ENCODE results near the gene AK6.
A peak's percentile ranks its signal among the peaks of the same experiment; 100 is the strongest.
"Not testable (repeated sequence)": the region's sequence is repeated elsewhere in the genome, so short reads cannot be mapped to it uniquely, and the experiment has no call there.

The AK6 gene

GRCh38 chr5:69335341-69335935 is 33.9 kb downstream of the AK6 start:
- Histone ChIP-seq H3K27ac (ENCODE audit: low read length) (no peak overlapping the region), H3K9ac (ENCODE audit: low read length in 2 of 2) (no peak overlapping the region), H3K9me3 (ENCODE audit: control insufficient read depth in 2 of 2, low read length in 2 of 2) (no peaks in the 10 kb centered on the region), H3K27me3 (ENCODE audit: control insufficient read depth in 1 of 2, insufficient read depth in 2 of 2, low read length in 2 of 2) (no peaks in the 10 kb centered on the region), H3K36me3 (ENCODE audit: control insufficient read depth in 2 of 2, insufficient read depth in 2 of 2, low read length in 2 of 2) (no peaks in the 10 kb centered on the region), H3K4me1 (ENCODE audit: control insufficient read depth, insufficient read depth, low read length) (peaks cover 7% of the 10 kb centered on the region), H3K4me3 (ENCODE audit: low read length in 2 of 2) (no peak overlapping the region)

- Histone ChIP-seq H3K4me3 (ENCODE audit: low read length in 2 of 2) (peak overlapping the region in 1 of 2 donors; percentile 44), H3K9me3 (ENCODE audit: control insufficient read depth in 2 of 2, low read length in 2 of 2) (no peaks in the 10 kb centered on the region), H3K4me1 (ENCODE audit: control insufficient read depth, insufficient read depth, low read length) (peaks cover 7% of the 10 kb centered on the region), H3K36me3 (ENCODE audit: control insufficient read depth in 2 of 2, insufficient read depth in 2 of 2, low read length in 2 of 2) (no peaks in the 10 kb centered on the region), H3K27ac (ENCODE audit: low read length) (no peak overlapping the region), H3K9ac (ENCODE audit: low read length in 2 of 2) (peak overlapping the region in 1 of 2 donors; percentile 38), H3K27me3 (ENCODE audit: control insufficient read depth in 1 of 2, insufficient read depth in 2 of 2, low read length in 2 of 2) (no peaks in the 10 kb centered on the region)
Measured at GRCh38 chr5:69334793-69335268, 34.5 kb downstream of the AK6 start.

GRCh38 chr5:69333668-69334315 is 35.5 kb downstream of the AK6 start:
- not testable (repeated sequence) for H3K27me3 ChIP-seq (ENCODE audit: control insufficient read depth in 1 of 2, insufficient read depth in 2 of 2, low read length in 2 of 2); H3K9ac ChIP-seq (ENCODE audit: low read length in 2 of 2); H3K4me3 ChIP-seq (ENCODE audit: low read length in 2 of 2); H3K9me3 ChIP-seq (ENCODE audit: control insufficient read depth in 2 of 2, low read length in 2 of 2); H3K27ac ChIP-seq (ENCODE audit: low read length); H3K36me3 ChIP-seq (ENCODE audit: control insufficient read depth in 2 of 2, insufficient read depth in 2 of 2, low read length in 2 of 2); H3K4me1 ChIP-seq (ENCODE audit: control insufficient read depth, insufficient read depth, low read length)

GRCh38 chr5:69331528-69332445 is 37.5 kb downstream of the AK6 start:
- Histone ChIP-seq H3K4me3 (ENCODE audit: low read length in 2 of 2) (peak overlapping the region; percentile 86 to 88), H3K36me3 (ENCODE audit: control insufficient read depth in 2 of 2, insufficient read depth in 2 of 2, low read length in 2 of 2) (no peaks in the 10 kb centered on the region), H3K27me3 (ENCODE audit: control insufficient read depth in 1 of 2, insufficient read depth in 2 of 2, low read length in 2 of 2) (no peaks in the 10 kb centered on the region), H3K9me3 (ENCODE audit: control insufficient read depth in 2 of 2, low read length in 2 of 2) (no peaks in the 10 kb centered on the region), H3K27ac (ENCODE audit: low read length) (no peak overlapping the region), H3K9ac (ENCODE audit: low read length in 2 of 2) (peak overlapping the region; percentile 71 to 85), H3K4me1 (ENCODE audit: control insufficient read depth, insufficient read depth, low read length) (peaks cover 7% of the 10 kb centered on the region)

- no peaks in the 10 kb centered on the region for H3K9me3 ChIP-seq (ENCODE audit: control insufficient read depth in 2 of 2, low read length in 2 of 2)
- H3K27me3 ChIP-seq (ENCODE audit: control insufficient read depth in 1 of 2, insufficient read depth in 2 of 2, low read length in 2 of 2), result no peaks in the 10 kb centered on the region
- no peak overlapping the region for H3K4me3 ChIP-seq (ENCODE audit: low read length in 2 of 2)
- H3K9ac ChIP-seq (ENCODE audit: low read length in 2 of 2), result no peak overlapping the region
- H3K27ac ChIP-seq (ENCODE audit: low read length), result no peak overlapping the region
- no peaks in the 10 kb centered on the region for H3K36me3 ChIP-seq (ENCODE audit: control insufficient read depth in 2 of 2, insufficient read depth in 2 of 2, low read length in 2 of 2)
- peaks cover 7% of the 10 kb centered on the region for H3K4me1 ChIP-seq (ENCODE audit: control insufficient read depth, insufficient read depth, low read length)
Measured at GRCh38 chr5:69329905-69330489, 39.3 kb downstream of the AK6 start.

- H3K4me1 ChIP-seq (ENCODE audit: control insufficient read depth, insufficient read depth, low read length), result no peaks in the 10 kb centered on the region
- no peaks in the 10 kb centered on the region for H3K36me3 ChIP-seq (ENCODE audit: control insufficient read depth in 2 of 2, insufficient read depth in 2 of 2, low read length in 2 of 2)
- no peak overlapping the region for H3K9ac ChIP-seq (ENCODE audit: low read length in 2 of 2)
- no peaks in the 10 kb centered on the region for H3K9me3 ChIP-seq (ENCODE audit: control insufficient read depth in 2 of 2, low read length in 2 of 2)
- no peaks in the 10 kb centered on the region for H3K27me3 ChIP-seq (ENCODE audit: control insufficient read depth in 1 of 2, insufficient read depth in 2 of 2, low read length in 2 of 2)
- no peak overlapping the region for H3K27ac ChIP-seq (ENCODE audit: low read length)
- H3K4me3 ChIP-seq (ENCODE audit: low read length in 2 of 2), result no peak overlapping the region
Measured at GRCh38 chr5:69326365-69326764, 43.0 kb downstream of the AK6 start.

GRCh38 chr5:69317391-69317790 is 51.9 kb downstream of the AK6 start:
- no peaks in the 10 kb centered on the region for H3K4me1 ChIP-seq (ENCODE audit: control insufficient read depth, insufficient read depth, low read length)
- H3K27ac ChIP-seq (ENCODE audit: low read length), result no peak overlapping the region
- no peaks in the 10 kb centered on the region for H3K9me3 ChIP-seq (ENCODE audit: control insufficient read depth in 2 of 2, low read length in 2 of 2)
- no peak overlapping the region for H3K9ac ChIP-seq (ENCODE audit: low read length in 2 of 2)
- no peaks in the 10 kb centered on the region for H3K27me3 ChIP-seq (ENCODE audit: control insufficient read depth in 1 of 2, insufficient read depth in 2 of 2, low read length in 2 of 2)
- H3K36me3 ChIP-seq (ENCODE audit: control insufficient read depth in 2 of 2, insufficient read depth in 2 of 2, low read length in 2 of 2), result peaks cover 5 to 12% of the 10 kb centered on the region in 2 donors
- H3K4me3 ChIP-seq (ENCODE audit: low read length in 2 of 2), result no peak overlapping the region

GRCh38 chr5:69315972-69316371 is 53.3 kb downstream of the AK6 start:
- H3K4me3 ChIP-seq (ENCODE audit: low read length in 2 of 2), result no peak overlapping the region
- peaks cover 5 to 12% of the 10 kb centered on the region in 2 donors for H3K36me3 ChIP-seq (ENCODE audit: control insufficient read depth in 2 of 2, insufficient read depth in 2 of 2, low read length in 2 of 2)
- no peaks in the 10 kb centered on the region for H3K27me3 ChIP-seq (ENCODE audit: control insufficient read depth in 1 of 2, insufficient read depth in 2 of 2, low read length in 2 of 2)
- no peaks in the 10 kb centered on the region for H3K4me1 ChIP-seq (ENCODE audit: control insufficient read depth, insufficient read depth, low read length)
- H3K9ac ChIP-seq (ENCODE audit: low read length in 2 of 2), result no peak overlapping the region
- H3K9me3 ChIP-seq (ENCODE audit: control insufficient read depth in 2 of 2, low read length in 2 of 2), result no peaks in the 10 kb centered on the region
- H3K27ac ChIP-seq (ENCODE audit: low read length), result no peak overlapping the region

GRCh38 chr5:69313428-69313827 is 55.9 kb downstream of the AK6 start:
- Histone ChIP-seq H3K27ac (ENCODE audit: low read length) (no peak overlapping the region), H3K27me3 (ENCODE audit: control insufficient read depth in 1 of 2, insufficient read depth in 2 of 2, low read length in 2 of 2) (no peaks in the 10 kb centered on the region), H3K4me3 (ENCODE audit: low read length in 2 of 2) (no peak overlapping the region), H3K36me3 (ENCODE audit: control insufficient read depth in 2 of 2, insufficient read depth in 2 of 2, low read length in 2 of 2) (peaks cover 6 to 7% of the 10 kb centered on the region in 2 donors), H3K4me1 (ENCODE audit: control insufficient read depth, insufficient read depth, low read length) (no peaks in the 10 kb centered on the region), H3K9ac (ENCODE audit: low read length in 2 of 2) (no peak overlapping the region), H3K9me3 (ENCODE audit: control insufficient read depth in 2 of 2, low read length in 2 of 2) (no peaks in the 10 kb centered on the region)

- Histone ChIP-seq H3K27ac (ENCODE audit: low read length) (no peak overlapping the region), H3K9me3 (ENCODE audit: control insufficient read depth in 2 of 2, low read length in 2 of 2) (no peaks in the 10 kb centered on the region), H3K4me3 (ENCODE audit: low read length in 2 of 2) (no peak overlapping the region), H3K4me1 (ENCODE audit: control insufficient read depth, insufficient read depth, low read length) (no peaks in the 10 kb centered on the region), H3K27me3 (ENCODE audit: control insufficient read depth in 1 of 2, insufficient read depth in 2 of 2, low read length in 2 of 2) (no peaks in the 10 kb centered on the region), H3K36me3 (ENCODE audit: control insufficient read depth in 2 of 2, insufficient read depth in 2 of 2, low read length in 2 of 2) (peaks cover 6 to 7% of the 10 kb centered on the region in 2 donors), H3K9ac (ENCODE audit: low read length in 2 of 2) (no peak overlapping the region)
Measured at GRCh38 chr5:69312459-69313160, 56.7 kb downstream of the AK6 start.

Measured in stomach smooth muscle (tissue), 2 donors.